IPS DF 19.7 (cell line): ENCODE data around the gene WT1.

Experiments
- DNase-seq: peaks from one replicate; pipeline ENCODE4 v3.0.0-alpha.2; 2013; ENCODE audit warnings: low read depth, low spot score

The WT1 gene

GRCh38 chr11:32421992-32422391 lies 13.3 kb downstream of the WT1 start:
- DNase-seq, result no peak

DNA sequence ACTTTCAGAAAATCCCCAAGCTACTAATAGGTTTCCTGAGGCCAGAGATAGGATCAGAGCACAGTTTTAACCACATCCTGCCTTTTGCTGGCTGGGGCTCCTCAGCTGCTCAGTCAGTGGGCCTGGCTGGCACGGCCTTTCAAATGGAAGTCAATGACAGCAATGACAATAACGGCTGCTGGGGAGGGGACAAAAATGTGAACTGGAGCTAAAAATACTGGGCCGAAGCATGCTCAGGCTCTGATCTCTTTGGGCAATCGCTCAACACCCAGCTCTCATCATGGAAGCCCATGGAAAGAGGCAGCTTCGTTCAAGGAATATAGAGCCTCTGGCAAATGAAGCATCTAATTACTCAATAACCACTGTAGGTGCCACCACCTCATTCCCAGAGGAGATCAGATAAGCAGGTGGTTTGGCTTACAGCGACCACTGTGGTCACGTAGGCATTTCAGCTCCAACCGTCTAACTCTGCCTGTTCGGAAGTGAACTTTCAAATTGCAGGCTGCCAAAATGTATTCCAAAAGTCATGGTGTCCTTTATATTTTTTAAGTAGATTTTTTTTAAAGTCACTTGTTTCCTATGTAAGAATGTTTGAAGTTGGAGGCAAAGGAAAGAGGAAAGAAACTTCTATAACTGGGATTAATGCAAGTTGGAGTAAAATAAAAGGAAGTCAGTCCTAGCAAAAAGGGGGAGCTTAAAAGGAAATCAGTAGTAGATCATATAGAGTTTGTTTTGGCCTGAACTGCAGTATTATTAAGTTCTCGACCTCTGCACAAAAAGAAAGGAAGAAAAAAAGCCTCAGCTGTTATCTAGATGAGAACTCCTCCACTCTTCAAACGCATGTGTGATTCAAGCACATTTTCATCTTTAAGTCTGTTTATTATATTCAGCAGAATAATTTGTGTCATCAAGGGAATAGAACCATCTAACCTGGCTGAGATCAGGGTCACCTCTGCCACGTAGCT lies 14.1 kb downstream of the WT1 start:
- DNase-seq, result no peak

GRCh38 chr11:32420139-32420538 lies 15.2 kb downstream of the WT1 start:
- no peak for DNase-seq

GRCh38 chr11:32418836-32419235 lies 16.5 kb downstream of the WT1 start:
- DNase-seq, result no peak

- no peak for DNase-seq
These were observed 17.5 kb downstream of the WT1 start for GRCh38 chr11:32417806-32418205.

DNA sequence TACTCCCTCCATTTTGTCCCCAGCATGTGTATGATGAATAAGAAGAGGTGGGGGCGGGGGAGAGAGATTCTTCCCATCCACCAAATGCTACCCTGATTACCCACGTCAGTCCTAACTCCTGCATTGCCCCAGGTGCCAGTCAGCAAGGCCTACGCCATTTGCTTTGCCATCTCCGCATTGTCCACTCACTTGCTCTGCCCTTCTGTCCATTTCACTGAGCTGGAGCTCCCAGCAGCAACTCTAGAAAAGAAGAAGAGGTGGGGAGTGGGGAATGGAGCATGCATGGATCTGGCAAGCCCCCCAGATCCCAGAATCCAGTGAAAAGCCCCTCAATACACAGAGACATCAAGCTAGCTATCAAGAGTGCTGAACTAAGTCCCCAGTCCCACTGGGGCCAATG lies 19.0 kb downstream of the WT1 start:
- DNase-seq, result no peak

DNA sequence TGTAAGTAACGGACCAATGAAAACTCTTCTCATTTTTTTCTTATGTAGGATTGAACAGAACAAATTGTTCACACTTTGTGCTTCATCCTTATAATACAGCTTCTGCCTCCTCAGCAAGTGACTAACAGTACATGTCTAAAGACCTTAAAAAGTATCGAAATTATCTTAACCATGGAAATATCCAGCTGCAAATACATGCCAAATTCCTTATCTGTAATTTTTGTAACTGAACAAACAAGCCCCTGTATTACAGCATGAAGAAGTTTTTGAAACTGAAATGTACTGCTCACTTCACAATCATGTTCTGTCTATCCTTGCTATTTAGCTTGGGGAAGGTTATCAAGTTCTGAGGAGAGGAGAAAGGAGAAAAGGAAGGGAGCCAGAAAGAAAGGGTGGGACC lies 20.4 kb downstream of the WT1 start:
- no peak for DNase-seq

DNA sequence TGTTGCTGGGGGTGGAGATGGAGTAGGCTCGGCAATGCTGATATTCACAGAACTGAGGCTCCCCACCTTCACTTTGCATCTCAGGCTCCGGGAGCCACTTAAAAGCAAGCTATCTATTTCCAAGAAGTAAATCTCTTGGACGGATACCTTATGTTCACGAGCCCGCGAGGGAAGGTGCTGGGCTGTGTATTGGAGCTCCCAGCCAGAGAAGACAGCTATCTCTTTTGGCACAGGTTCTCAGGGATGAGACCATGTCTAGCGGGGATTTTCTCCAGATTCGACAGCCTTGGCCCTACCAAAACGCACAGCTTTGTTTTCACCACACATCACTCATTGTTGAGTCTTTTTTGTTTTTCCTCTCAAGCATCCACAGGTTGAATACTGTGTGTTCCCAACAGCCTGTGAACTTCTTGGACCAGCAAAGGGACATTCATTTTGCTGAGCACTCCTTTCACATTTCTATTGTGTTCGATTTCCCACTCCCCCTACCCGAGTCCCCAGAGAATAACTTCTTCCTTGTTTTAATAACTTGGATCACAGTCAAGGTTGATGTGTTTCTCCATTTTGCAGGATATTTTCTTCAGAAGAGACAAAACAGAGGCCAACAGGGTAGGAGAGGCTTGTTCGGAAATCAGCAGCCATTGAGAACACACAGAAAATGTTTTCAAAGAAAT lies 23.3 kb downstream of the WT1 start:
- no peak for DNase-seq

GRCh38 chr11:32405592-32405991 lies 29.7 kb downstream of the WT1 start:
- DNase-seq, result no peak

DNA sequence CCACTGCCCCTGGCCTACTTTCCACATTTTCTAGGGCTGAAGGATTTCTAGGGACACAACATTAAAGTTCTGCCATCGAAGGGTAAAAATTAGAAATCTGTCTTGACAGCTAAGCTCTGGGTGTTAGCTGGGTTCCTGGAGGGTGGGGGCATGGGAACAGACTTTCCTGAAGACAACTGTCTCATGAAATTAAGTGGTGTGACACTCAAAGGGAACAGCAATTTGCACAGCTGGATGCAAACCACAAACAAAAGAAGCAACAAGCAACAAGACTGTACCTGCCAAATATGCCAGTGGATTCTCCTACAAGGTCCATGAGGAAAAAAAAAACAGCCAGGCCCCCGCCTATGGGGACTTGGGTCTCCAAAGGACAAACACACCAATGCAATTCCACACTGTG lies 32.5 kb downstream of the WT1 start:
- no peak for DNase-seq

- no peak for DNase-seq
These were observed 34.5 kb downstream of the WT1 start for GRCh38 chr11:32400670-32401369.

- DNase-seq, result no peak
These were observed 35.1 kb downstream of the WT1 start for GRCh38 chr11:32400196-32400595.

DNA sequence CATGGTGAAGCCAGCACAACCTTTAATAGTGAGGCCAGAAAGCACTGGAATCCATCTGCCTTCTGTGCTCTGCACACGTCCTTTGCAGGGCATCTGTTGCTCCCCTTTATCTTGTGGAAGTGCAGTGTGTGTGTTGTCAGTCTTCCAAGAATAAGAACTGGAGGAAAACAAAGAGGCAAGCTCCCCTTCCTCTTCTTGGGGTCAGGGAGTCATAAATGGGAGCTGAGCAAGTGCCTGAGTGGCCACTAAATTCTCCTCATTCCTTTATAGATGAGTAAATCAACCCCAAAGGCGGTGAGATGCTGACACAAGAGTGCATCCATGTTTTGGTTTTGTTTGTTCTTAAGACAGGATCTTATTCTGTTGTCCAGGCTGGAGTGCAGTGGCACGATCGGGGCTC lies 38.3 kb downstream of the WT1 start:
- no peak for DNase-seq

- DNase-seq, result no peak
These were observed 39.0 kb downstream of the WT1 start for GRCh38 chr11:32396331-32396730.

DNA sequence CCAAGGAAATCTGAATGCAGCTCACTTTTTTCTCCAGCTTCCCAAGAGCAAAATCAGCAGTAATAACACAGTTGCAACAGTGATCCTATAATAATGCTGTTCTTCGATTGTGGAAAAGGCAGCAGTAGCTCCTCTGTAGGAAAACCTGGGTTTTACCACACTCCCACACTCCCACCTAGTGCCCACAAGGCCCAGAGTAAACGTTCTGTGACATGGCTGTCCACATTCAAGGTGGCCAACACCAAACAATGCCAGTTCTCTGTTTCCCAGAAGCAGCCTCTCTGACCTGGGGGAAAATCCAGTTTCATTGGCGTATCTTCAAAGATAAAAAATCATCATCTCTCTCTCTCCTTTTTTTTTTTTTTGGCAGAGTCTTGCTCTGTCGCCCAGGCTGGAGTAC lies 40.2 kb downstream of the WT1 start:
- DNase-seq, result no peak

DNA sequence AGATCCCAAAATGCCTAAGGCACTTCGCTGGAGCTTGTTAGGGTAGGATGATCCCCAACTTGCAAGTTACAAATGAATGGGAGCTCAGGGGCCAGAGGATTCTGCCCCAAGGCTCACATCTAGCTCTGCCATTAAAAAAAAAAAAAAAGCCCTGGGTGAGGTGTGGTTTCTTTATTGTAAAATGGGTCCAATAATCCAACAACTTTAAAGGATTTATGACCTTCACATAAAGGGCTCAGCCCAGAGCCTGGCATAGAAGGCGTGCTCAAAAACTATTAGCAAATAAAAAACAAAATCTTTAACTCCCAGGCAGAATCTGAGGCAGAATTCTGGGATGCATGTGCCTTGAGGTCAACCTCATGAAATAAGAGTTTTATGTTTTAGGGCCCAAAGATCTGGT lies 42.5 kb downstream of the WT1 start:
- no peak for DNase-seq

DNA sequence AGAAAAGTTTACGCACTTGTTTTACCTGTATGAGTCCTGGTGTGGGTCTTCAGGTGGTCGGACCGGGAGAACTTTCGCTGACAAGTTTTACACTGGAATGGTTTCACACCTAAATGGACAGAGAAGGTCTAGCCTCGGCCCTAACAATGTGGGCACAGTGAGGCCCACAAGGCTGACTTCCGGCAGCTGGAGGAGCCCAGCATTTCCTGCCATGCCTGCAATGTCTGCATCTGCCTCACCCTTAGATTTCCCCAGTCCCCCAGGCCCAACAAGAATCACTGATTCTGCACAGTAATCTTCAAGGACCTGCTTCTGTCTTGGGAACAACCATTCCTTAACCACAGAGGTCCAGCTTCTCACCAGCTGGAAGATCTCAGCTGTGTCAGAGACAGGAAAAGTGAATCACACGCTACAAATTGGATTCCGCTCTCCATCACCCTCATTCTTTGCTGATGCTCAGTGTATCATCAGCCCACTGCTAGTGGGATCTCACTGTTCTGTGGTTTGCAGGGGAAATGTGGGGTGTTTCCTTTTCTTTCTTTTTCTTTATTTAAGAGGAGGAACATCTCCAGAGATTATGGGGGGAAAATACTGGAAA lies 43.3 kb downstream of the WT1 start:
- DNase-seq, result no peak

DNA sequence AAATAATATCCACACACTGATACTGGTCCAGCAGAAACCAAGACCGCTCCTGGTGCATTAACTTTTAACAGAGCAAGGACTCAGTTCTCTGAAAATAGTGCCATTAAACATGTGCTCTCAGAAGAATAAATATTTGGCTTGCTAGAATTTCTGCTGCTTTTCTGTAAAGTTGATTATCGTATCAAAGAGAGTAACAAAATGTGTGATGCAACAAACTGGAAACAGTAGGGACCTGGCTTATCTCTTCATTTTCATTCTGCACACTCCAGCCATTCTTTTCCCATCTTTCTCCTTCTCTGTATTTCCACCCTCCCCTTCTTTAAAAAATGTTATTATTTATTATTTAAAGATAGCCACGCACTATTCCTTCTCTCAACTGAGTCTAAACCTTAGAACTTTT lies 43.9 kb downstream of the WT1 start:
- no peak for DNase-seq

- DNase-seq, result no peak
These were observed 44.6 kb downstream of the WT1 start for GRCh38 chr11:32390712-32391111.

DNA sequence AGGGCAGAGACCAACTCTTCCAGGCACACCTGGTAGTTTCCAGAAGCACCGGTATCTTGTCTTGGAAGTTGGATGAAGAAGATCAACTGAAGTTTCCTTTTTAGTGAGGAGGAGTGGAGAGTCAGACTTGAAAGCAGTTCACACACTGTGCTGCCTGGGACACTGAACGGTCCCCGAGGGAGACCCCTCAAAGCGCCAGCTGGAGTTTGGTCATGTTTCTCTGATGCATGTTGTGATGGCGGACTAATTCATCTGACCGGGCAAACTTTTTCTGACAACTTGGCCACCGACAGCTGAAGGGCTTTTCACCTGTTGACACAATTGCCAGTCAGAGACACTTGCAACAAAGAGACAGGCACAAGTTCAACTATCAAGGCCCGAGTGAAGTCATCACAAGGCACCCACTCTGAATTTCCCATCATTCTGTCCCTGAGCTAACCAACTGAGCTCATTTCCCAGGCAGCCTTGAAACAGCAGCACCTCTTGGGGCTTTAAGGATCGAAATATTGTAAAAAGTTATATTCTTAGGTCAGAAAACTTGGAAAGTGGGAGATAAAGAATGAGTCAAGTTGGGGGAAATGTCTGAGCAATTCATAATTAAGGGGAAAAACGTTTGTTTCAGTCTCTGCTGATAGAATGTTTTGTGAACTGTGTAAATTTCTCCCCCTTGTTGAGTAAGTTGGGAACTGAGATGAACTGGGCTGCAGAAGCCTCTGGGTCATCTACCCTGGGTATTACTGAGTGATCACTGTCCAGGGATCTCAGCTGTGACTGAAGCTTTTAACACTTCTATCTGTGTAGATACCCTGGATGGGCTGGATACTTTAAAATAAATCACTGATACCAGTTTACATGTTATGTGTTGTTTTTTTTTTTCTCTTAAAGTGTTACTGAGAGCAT lies 46.2 kb downstream of the WT1 start:
- DNase-seq, result no peak

GRCh38 chr11:32388365-32388764 lies 47.0 kb downstream of the WT1 start:
- no peak for DNase-seq
